HL-60/S4 treated with phorbol 12-myristate 13-acetate at 8.2 ng/mL for 4 days and 3 days (cell line): Measurements from ENCODE around the gene PACSIN1.
"Not testable (repeated sequence)": the region's sequence is repeated elsewhere in the genome, so short reads cannot be mapped to it uniquely, and the experiment has no call there.

Experiments
- in situ Hi-C: fragments of 300-500 bp; cut with MboI; formaldehyde crosslinking; loops from 2 replicates; pipeline ENCODE4 v1.15.0; 2022; ENCODE audit warnings: low sequenced_read_pairs

Gene PACSIN1

DNA sequence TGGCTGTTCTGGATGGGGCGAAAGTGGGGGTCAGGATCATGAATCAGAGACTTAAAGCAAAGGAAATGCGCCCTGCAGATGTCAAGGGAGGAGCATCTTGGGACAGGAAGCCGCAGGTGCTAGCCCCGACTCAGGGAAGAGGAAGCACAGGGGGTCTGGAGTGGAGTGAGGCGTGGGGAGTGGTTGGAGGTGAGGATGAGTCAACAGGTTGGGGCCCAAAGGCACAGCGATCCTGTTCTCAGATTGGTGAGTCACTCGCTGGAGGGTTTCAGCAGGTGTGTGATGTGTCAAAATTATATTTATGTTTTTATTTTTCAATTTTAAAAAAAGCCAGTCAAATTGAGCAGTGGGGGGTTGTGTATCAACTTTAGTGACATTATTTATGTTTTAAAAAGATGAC, 19.0 kb downstream of the PACSIN1 start:
- in situ Hi-C loops, result no loop called here

DNA sequence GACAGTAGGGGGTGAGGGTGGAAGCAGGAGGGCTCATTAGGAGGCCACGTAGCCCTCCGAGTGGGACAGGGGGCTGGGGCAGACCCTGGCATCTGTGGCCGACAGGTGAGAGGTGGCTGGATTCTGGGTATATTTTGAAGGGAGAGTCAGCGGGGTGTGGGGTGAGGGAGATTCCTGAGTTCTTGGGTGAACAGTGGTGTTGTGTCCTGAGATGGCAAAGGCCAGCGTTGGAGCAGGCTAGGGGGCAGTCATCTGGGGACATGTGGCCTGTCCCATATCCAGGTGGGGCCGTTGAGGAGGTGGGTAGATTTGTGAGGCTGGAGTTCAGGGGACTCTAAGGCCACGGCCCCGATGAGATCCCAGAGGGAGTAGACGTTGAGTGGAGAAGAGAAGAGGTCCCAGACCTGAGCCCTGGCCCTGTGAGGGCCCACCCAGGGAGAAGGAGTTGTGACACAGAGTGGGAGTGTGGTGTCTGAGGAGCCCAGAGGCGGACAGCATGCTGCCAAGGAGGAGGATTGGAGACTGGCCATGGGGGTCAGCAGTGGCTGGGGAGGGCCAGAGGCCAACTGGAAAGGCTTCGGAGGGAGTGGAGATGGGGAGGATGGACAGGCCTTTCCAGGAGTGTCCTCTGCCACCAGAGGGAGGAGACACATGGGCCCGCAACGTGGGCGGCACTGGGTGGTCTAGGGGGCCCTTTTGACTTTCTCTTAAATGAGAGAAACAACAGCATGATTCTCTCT, 19.6 kb downstream of the PACSIN1 start:
- in situ Hi-C loops, result no loop called here

DNA sequence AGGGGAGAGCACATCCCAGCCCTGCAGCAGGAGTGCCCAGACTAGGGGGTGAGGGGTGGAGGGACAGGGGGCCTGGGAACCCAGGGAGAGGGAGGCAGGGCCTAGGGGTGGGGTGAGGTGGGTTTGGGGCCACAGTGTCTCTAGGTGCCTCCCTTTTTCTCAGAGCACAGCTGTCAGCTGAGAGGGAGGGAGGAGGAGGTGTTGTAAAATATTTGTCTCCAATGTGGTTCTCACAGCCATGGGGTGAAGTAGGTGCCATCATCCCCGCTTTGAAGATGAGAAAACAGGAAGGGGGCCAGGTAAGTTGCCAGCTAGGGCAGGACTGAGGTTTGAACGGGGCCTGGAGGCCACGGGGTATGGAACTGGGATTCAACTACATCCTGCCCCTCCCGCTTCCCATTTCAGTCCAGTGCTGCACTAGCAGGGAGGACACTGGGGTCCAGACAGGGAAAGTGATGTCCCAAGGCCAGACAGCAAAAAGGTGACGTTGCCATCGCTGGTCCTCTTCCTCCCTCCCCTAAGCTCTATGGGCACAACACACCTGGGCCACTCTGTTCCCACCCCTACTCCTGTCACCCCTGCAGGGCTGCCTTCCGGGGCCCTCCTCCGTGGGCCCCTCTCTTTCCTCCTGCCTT, 20.3 kb downstream of the PACSIN1 start:
- in situ Hi-C loops, result no loop called here

DNA sequence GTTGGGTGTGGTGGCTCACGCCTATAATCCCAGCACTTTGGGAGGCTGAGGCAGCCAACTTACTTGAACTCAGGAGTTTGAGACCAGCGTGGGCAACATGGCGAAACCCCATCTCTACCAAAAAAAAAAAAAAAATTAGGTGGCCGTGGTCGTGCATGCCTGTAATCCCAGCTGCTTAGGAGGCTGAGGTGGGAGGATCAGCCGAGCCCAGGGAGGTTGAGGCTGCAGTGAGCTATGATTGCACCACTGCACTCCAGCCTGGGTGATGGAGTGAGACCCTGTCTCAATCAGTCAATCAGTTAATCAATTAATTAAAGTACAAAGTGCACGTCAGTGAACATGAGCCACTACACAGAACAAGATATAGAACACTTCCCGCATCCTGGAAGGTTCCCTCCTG, 21.0 kb downstream of the PACSIN1 start:
- in situ Hi-C loops, result not testable (repeated sequence)

DNA sequence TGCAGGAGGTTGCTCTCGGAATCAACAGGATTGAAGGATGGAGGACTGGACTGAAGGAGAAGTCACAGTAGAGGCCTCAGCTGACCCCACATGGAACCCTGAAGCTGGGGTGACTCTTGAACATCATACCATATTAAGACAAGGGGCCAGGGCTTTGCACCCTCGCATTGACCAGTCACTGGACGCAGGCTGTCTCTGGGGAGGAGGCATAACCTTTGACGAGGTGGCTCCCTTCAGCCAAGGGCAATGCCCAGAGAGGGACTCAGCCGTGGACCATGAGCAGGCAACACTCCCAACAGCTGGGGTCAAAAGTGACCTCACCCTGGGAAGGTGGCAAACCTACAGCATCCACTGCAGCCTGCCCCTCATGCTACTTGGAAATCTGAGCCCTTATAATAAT, 21.7 kb downstream of the PACSIN1 start:
- in situ Hi-C loops, result no loop called here

DNA sequence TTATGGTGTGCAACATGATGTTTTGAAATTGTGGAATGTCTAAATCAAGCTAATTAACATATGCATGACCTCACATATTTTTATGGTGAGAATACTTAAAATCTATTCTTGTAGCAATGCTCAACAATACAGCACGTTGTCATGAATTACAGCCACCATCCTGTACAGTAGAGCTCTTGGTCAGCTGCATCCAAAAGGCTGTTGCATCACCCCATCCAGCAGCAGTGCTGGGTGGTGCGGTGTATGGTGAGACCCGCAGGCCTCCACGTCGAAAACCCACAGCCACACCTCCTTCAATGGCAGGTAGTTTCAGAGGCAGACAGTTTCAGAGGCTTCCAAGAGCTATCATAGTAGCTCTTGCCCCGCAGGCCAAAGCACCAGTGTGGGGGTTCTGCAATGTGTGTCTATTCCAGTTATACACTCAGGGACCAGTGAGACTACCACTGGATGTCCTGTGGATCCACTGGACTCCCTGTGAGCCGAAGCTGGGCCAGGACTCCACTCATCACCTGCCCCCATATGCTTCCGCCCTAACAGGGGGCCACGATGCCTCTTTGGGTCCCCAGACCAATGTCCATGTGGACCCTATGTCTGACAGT, 23.4 kb downstream of the PACSIN1 start:
- in situ Hi-C loops, result no loop called here

DNA sequence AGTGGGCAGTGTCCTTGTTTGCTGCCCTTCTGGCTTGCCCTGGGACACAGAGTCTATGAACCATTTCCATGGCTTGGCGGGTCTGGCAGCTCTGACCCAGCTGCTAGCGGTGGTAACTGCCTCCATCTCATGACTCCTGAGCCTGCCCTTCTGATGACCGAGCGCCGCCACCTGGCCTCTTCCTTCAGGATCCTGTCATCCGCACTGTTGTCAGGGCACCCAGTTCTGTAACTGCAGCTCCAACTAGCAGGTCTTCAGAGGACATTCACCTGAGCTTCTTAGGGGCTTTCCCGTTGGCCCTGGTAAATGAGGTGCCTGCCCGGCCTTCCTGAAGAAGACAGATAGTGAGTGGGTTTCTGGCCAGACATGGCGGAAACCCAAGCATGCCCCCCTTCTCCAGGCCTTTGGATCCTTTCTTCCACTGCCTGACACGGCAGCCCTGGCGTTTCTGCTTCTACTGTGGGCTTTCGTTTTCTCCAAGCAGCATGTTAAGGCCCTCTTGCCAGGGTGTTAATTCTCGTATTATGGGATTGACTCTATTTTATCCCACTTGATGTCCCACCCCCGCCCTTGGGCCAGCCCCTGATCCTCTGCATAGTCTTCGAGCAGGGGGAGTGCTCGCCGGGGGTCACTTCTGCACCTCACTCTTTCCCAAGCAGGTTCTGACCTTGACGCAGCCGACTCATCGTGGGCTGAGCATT, 24.7 kb downstream of the PACSIN1 start:
- in situ Hi-C loops, result no loop called here

DNA sequence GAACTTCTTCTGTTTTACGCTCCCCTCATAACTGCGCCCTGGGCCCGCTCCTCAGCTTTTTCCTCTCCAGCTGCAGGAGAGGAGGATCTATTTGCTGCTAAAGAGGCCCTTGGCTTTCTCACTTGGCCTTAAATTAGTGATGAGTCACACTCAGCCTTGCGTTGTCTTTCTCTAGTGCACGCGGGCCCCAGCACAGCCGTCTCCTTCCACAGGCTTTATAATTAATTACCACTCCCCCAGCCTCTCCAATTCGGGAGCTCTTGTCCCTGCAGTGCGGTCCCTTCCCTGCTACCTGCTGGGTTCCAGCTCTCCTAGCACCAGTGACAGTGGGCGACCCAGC, 25.2 kb downstream of the PACSIN1 start:
- in situ Hi-C loops, result no loop called here

DNA sequence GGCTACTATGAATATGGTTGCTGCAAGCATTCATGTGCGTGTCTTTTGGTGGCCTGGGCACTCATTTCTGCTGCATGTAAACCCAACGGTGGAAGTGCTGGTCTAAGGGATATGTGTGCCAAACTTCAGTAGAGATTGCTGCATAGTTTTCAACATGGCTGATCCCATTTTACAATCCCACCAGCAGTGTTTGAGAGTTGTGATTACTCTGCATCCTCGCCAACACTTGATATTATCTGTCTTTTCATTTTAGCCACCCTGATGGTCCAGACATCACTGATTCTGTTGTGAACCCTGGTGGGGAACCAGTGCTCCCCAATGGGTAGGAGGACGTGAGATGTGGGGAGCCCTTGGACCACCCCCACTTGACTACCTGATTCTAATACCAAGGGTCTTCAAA, 27.5 kb downstream of the PACSIN1 start:
- in situ Hi-C loops, result no loop called here

DNA sequence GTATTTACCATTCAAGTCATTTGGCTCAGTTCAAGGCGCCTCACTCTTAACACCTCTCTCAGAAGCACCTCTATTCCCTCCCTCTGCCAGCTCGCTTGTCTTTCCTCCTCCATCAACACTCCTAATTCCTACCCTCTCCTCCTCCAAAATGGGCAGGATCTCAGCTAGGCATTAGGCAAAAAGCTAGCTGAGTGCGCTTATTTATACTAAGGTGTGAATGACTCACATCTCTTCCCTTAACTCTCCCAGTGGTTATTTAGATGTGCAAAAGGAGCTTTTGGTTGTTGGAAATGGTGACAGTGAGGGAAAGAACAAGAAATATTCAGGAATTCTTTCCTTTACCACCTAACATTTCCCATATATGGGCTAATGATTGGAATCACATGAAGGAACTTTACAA, 29.1 kb downstream of the PACSIN1 start:
- in situ Hi-C loops, result no loop called here

DNA sequence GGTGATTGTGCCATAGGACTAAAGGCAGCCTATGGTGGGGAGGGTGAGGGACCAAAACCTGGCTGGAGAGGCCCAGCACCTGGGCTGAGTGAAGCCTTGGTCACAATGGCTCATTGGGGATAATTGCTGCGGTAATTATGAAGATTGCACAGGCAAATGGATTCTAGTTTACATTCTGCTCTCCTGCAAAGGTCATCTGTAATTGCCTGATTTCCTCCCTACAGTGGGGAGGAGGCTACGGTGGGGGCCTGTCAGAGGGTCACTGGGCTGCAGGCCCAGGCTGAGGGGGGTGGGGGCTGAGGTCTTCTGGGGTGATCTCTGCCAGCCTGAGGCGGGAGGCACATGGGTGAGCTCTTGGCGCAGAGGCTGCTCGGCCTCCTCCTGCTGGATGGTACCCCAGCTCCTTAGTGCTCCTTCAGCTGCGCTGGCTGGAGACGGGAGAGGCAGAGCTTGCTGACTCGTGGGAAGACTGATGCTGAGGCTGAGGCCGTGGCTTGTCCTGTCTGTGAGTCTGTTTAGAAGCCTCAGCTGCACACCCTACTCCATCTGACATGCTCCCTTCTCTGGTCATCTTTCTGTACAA, 30.3 kb downstream of the PACSIN1 start:
- in situ Hi-C loops, result no loop called here

DNA sequence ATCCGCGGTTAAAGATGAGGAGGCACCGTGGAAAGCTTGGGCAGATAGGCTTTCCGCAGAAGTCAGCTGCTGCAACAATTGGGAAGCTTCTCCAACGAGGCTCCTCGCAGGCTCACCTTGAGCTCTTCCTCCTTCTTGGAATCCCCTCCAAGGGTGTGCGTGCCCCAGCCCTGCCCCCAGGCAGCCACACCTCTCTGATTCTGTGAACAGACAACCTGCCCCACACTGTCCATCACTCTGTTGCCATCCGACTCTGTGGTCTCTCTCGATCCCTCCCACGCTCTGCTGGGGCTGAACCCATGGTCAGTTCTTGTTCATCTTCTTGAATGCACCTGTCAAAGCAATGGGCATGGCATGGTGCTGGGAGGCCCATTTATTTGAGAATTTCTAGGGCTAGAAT, 31.5 kb downstream of the PACSIN1 start:
- in situ Hi-C loops, result no loop called here

DNA sequence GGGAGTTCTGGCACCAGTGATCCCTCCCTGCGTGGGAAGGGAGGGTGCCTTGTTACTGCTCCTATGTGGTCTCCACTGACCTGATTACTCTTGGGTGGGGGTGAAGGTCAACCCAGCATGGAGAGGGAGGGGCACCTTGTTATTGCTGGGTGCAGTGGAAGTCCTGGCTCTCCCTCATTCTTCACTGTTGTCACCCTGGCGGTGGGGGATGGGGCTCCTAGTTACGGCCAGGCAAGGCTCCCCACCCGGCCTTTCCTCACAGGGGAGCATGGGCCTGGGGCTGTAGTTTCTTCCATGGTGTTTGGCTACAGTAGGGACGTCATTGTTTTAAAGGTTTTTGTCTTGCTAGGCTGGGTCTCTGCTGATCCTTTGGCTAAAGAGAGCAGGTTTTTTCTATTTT, 40.8 kb downstream of the PACSIN1 start:
- in situ Hi-C loops, result no loop called here

DNA sequence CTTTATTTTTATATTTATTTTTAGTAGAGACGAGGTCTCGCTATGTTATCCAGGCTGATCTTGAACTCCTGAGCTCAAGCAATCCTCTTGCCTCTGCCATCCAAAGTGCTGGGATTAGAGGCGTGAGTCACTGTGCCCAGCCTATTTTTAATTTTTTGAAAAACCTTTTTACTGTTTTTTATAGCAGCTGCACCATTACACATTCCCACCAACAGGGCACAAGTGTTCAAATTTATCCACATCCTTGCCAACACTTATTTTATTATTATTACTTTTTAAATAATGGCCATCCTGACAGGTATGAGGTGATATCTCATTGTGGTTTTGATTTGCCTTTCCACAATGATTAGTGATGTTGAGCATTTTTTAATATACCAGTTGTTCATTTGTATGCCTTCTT, 42.5 kb downstream of the PACSIN1 start:
- in situ Hi-C loops, result no loop called here

DNA sequence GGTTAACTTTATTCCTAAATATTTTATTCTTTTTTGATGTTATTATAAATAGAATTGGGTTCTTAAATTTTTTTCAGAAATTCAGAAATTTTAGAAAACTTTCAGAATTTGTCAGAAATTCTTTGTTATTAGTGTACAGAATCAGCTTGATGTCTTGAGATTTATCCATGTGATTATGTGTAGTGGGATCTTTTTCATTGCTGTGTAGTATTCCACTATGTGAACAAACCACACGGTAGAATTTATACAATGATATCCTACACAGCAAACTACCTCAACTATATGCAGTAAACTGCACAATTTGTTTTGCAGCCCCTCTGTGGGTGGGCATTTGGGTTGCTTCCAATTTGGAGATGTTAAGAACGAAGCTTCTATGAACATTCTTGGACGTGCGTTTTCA, 43.9 kb downstream of the PACSIN1 start:
- in situ Hi-C loops, result no loop called here

DNA sequence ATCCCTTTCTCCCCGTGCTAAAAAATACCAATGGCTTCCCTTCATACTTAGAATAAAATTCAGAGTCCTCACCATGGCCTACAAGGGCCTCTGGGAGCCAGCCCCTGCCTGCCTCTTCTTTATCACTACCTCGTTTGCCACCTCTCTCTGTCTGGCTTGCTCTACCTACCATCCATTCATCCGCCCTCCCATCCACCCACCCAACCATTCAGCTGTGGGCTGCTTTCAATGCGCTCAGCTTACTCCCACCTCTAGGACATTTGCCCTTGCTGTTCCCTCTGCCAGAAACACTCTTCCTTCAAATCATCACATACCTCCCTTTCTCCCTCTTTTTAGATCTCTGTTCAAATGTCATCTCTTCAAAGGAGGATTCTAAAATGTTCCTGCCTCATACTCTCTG, 44.4 kb downstream of the PACSIN1 start:
- in situ Hi-C loops, result no loop called here

DNA sequence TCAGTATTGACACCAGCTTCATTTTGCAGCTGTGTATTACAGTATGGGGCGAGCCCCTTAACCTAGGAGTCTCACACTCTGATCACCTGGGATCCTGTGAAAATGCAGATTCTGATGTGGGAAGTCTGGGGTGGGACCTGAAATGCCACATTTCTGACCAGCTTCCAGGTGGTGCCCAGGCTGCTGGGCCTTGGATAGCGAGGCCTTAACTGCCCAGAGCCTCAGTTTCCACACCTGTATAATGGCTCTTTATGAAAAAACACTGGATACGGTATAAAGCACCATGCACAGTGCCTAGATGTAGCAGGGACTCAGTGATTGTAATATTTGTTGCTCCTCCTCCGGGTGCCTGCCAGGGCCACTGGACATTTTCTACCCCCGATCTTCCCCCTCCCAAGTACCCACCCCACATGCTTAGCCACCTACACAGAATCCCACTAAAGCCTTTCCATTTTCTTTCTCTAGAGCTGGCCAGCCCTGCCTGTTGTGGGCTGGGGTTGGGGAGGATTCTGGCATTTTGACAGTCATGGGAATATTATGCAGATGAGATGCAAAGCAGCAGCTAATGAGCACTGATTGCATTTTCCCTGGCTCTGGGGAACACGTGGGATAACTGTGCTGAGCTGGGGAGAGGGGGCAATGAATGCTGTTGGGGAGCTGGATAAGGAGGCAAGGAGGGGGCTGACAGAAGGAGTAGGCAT, 45.5 kb downstream of the PACSIN1 start:
- in situ Hi-C loops, result no loop called here

DNA sequence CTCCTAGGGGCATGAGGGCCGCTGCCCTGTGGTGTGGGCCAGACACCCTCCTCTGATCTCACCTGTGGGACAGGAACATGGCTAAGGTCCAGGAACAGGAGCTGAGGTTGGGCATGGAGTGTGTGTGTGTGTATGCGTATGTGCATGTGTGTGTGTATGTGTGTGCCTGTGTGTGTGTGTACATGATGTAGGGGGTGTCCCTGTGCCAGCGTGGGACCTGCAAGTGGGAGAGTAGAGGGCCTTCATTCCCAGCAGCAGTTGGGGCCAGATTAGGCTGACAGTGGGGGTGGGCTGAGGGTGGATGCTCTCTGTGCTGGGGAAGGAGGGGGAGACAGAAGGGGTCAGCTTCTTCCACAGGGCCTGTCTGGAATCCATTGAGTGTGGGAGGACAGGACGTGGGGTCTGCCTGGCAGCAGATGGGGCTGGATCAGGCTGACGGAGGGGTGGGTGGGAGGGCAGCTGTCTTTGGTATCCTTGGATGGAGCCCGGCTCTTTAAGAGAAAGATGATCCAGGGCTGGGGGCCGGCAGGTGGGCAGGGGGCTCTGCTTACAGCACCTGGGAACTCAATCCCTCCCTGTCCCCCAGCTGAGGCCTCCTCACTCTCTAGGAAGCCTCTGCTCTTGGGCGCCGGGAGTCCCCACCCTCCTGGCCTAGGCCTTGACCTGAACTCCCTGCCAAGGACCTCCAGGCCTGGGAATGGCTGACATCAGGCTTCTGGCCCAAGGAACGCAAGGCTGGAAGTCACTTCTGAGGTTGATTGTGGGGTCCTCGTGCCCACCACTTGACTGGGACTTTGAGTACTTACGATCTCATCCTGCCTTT, 46.2 kb downstream of the PACSIN1 start:
- in situ Hi-C loops, result no loop called here

DNA sequence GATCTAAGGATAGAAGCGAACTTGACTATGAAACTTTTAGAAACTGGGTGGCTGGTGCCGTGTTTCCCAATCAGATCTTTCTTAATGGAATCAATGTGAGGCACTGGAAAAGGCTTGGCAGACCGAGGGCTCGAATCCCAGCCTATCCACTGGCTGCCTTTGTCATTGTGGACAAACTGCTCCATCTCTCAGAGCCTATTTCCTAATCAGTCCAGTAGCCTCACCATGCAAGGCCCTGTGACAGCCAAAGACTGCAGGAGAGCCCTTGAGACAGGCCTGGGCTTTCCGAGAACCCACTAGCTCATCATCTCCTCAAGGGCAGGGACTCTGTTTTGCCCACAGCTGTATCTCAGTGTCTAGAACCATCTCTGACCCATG, 46.9 kb downstream of the PACSIN1 start:
- in situ Hi-C loops, result no loop called here

DNA sequence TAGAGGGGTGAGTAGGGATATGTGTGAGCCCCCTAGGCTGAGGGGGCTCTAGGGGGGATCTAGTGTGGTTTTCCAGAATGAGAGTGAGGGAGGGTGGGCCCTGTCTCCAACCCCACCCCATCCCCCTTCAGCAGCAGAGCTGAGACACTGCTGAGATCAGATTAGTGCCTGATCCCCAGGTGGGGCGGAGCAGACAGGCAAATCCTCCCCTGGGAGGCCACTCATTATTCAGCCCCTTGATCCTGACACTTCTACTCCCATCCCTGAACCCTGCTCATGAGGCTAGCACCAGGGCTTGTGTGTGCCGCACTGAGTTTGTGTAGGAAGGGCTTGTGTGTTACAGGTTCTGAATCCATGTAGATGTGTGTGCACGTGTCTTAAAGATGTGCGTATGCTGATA, 47.8 kb downstream of the PACSIN1 start:
- in situ Hi-C loops, result no loop called here
